Mesodermal cell (in vitro differentiated cells): ENCODE results near the gene NEK6.

Source experiments
- H3K27ac ChIP-seq: 2 replicates; pipeline ENCODE4 v1.7.0; 2013; ENCODE audit warnings: mild to moderate bottlenecking, low read depth, low read length, moderate library complexity; ENCODE audit not compliant: severe bottlenecking
- H3K36me3 ChIP-seq: 2 replicates; pipeline ENCODE4 v1.7.1; 2013; ENCODE audit warnings: mild to moderate bottlenecking, low read length, moderate library complexity; ENCODE audit not compliant: control insufficient read depth, insufficient read depth
- H3K4me1 ChIP-seq: one replicate; pipeline ENCODE4 v1.7.1; 2013; ENCODE audit warnings: mild to moderate bottlenecking, low read length; ENCODE audit not compliant: insufficient read depth, control insufficient read depth, poor library complexity, severe bottlenecking
- H3K4me3 ChIP-seq: 2 replicates; pipeline ENCODE4 v1.7.0; 2013; ENCODE audit warnings: low read length, control low read depth, mild to moderate bottlenecking; ENCODE audit not compliant: insufficient read depth, poor library complexity, severe bottlenecking; ENCODE audit errors: extremely low read depth
- H3K9me3 ChIP-seq: 2 replicates; pipeline ENCODE4 v1.7.1; 2013; ENCODE audit warnings: mild to moderate bottlenecking, low read length, moderate library complexity; ENCODE audit not compliant: control insufficient read depth
- WGBS, 2 experiments: methylation state at CpG; one replicate each; pipeline ENCODE4 v1.1.5; 2013; ENCODE audit warnings: missing lambda C conversion rate in 2 of 2; ENCODE audit not compliant: insufficient coverage in 2 of 2; 5-methylcytosine and 5-hydroxymethylcytosine counted together

Gene NEK6

DNA sequence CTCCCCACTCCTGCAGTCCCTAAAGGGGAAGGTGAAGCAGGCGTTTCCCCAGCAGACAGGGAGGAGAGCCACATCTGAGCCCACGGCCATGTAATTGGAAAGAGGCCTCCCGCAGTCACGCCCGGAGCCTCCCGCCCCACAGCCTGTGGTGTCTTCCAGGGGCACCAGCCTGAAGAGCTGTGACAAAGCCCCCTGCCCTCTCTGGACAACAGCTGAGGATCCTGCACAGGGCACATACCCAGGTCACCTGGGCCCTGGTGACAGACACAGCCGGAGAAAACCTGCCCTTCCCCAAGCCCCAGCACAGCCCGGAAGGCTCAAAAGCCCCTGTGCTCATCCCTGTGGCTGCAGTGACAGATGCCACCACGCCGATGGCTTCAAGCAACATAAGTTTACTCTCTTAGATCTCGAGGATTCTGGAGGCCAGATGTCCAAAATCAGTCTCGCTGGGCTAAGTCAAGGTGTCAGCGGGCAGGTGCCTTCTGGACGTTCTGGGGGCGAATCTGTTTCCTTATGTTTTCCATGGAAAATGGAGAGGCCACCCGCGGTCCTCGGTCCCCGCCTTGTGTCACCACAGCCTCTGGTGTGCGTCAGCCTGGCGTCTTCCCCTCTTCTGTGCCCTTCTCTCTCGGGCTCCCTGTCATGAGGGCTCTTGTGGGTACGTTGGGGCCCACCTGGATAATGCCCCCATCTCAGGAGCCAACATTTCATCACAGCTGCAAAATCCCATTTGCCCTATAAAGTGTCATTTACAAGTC is 86.0 kb downstream of the NEK6 start:
- no peak overlapping the region for H3K4me3 ChIP-seq
- H3K36me3 ChIP-seq = peaks cover 39% of the 10 kb centered on the region
- no peak overlapping the region for H3K27ac ChIP-seq
- no peaks in the 10 kb centered on the region for H3K9me3 ChIP-seq
- H3K4me1 ChIP-seq = peaks cover 14% of the 10 kb centered on the region
- WGBS, 2 experiments = 89 to 92% methylated on average over 17 to 22 of the region's 23 CpGs

DNA sequence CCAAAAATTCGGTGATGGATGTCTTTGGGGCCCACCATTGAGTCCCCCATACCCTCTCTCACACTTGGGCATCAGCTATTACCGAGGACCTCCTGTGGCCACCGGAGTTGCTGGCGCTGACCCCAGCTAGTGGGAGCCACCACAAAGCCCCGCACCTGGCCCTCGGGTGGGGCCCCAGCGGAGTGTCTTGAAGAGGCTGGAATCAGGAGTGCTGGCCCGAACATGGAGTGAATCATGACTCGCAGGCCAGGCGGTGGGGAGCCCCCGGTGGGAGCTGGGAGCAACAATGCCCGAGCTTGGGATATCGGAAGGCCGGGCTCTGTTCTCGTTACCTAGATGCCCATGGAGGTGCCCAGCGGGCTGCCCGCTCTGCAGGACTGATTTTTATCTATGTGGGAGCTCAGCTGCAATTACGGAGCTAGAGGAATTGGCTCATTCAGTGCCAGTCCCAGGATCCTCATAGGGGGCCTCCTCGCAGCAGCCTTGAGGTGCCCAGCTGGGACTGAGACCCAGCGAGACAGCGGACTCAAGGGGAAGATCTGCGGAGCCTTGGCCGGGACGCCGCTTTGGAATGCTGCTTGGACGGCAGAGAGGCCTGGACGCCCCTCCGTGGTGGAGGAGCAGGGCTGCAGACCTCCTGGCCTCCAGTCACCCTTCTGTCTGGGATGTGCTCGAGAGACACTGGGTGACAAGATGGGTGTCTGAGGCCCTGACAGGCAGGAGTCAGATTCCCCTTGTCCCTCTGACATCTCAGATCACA is 86.7 kb downstream of the NEK6 start:
- Histone ChIP-seq H3K9me3 (no peaks in the 10 kb centered on the region), H3K36me3 (peaks cover 42% of the 10 kb centered on the region), H3K4me1 (peaks cover 14% of the 10 kb centered on the region), H3K27ac (no peak overlapping the region), H3K4me3 (no peak overlapping the region)
- WGBS, 2 experiments = 94 to 97% methylated on average over 28 to 29 of the region's 29 CpGs

GRCh38 chr9:124345063-124345462 is 87.3 kb downstream of the NEK6 start:
- no peak overlapping the region for H3K4me3 ChIP-seq
- H3K36me3 ChIP-seq = peaks cover 46% of the 10 kb centered on the region
- no peak overlapping the region for H3K27ac ChIP-seq
- no peaks in the 10 kb centered on the region for H3K9me3 ChIP-seq
- H3K4me1 ChIP-seq = peaks cover 14% of the 10 kb centered on the region
- WGBS, 2 experiments = 93 to 94% methylated on average over 12 of the region's 14 CpGs

DNA sequence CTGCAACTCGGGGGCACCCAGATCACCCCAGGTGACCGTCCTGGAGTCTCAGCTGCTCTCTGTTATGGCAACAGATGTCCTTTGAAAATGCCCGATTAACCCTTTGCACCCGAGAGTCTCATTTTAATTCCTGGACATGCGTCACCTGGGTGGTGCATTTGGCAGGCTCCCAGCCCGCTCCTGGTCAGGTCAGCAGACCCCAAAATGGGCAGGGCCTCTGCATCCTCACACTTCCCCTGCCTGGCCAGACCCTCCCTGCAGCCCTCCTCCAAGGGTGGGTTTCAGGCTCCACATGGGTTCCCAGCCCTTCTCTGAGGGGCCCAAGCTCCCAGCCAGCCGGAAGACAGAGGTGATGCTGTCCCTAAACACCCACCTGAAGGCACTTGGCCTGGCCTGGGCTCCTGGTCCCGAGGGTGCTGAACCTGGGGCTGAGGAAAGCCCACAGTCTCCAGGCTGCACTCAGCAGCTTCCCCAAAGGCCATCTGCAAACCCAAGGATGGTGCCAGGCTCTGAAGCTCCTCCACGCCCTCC is 88.1 kb downstream of the NEK6 start:
- H3K4me1 ChIP-seq = peaks cover 14% of the 10 kb centered on the region
- no peak overlapping the region for H3K4me3 ChIP-seq
- H3K27ac ChIP-seq = no peak overlapping the region
- H3K36me3 ChIP-seq = peaks cover 50% of the 10 kb centered on the region
- no peaks in the 10 kb centered on the region for H3K9me3 ChIP-seq
- 94 to 95% methylated on average over 9 of the region's 9 CpGs for WGBS, 2 experiments

GRCh38 chr9:124346347-124347163 is 88.8 kb downstream of the NEK6 start:
- 91 to 93% methylated on average over 28 of the region's 34 CpGs for WGBS, 2 experiments
- Histone ChIP-seq H3K4me1 (peaks cover 13% of the 10 kb centered on the region), H3K4me3 (no peak overlapping the region), H3K9me3 (no peaks in the 10 kb centered on the region), H3K27ac (no peak overlapping the region), H3K36me3 (peaks cover 57% of the 10 kb centered on the region)

GRCh38 chr9:124347206-124347967 is 89.6 kb downstream of the NEK6 start:
- WGBS, 2 experiments = 95 to 96% methylated on average over 23 to 24 of the region's 26 CpGs
- Histone ChIP-seq H3K4me3 (no peak overlapping the region), H3K27ac (no peak overlapping the region), H3K9me3 (no peaks in the 10 kb centered on the region), H3K36me3 (peaks cover 63% of the 10 kb centered on the region), H3K4me1 (peaks cover 6% of the 10 kb centered on the region)

DNA sequence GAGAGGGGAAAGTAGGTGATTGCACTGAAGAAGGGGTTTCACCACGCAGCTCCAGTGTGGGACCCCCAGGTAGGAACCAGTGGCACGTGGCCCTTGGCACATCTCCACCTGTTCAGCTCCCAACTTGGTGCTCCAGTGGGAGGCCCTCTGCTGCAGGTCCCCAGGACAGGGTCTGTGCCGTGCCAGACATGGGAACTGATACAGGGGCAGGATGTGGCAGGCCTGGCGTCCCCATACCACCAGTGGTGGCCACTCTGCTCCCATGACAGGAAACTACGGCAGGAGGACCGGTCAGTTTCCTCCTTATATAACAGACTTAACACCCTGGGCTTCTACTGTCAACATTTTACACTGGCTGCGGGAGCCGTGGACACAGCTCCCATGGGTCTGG is 90.2 kb downstream of the NEK6 start:
- WGBS, 2 experiments = 95 to 96% methylated on average over 5 to 6 of the region's 8 CpGs
- H3K36me3 ChIP-seq = peaks cover 68% of the 10 kb centered on the region

GRCh38 chr9:124348363-124348762 is 90.6 kb downstream of the NEK6 start:
- H3K36me3 ChIP-seq = peaks cover 72% of the 10 kb centered on the region
- no peaks in the 10 kb centered on the region for H3K9me3 ChIP-seq
- no peak overlapping the region for H3K4me3 ChIP-seq
- H3K4me1 ChIP-seq = no peaks in the 10 kb centered on the region
- WGBS, 2 experiments = 100% methylated on average over 1 to 3 of the region's 3 CpGs
- no peak overlapping the region for H3K27ac ChIP-seq

More for the DNA sequence above, 90.2 kb downstream of the NEK6 start:
- peaks cover 2% of the 10 kb centered on the region for H3K4me1 ChIP-seq
- no peak overlapping the region for H3K27ac ChIP-seq
- H3K9me3 ChIP-seq = no peaks in the 10 kb centered on the region
- no peak overlapping the region for H3K4me3 ChIP-seq

- H3K36me3 ChIP-seq = peaks cover 74% of the 10 kb centered on the region
- WGBS, 2 experiments = 97 to 98% methylated on average over 9 to 12 of the region's 12 CpGs
- H3K4me3 ChIP-seq = no peak overlapping the region
- no peaks in the 10 kb centered on the region for H3K4me1 ChIP-seq
- H3K9me3 ChIP-seq = no peaks in the 10 kb centered on the region
- H3K27ac ChIP-seq = no peak overlapping the region
These were observed 91.1 kb downstream of the NEK6 start for GRCh38 chr9:124348831-124349230.

DNA sequence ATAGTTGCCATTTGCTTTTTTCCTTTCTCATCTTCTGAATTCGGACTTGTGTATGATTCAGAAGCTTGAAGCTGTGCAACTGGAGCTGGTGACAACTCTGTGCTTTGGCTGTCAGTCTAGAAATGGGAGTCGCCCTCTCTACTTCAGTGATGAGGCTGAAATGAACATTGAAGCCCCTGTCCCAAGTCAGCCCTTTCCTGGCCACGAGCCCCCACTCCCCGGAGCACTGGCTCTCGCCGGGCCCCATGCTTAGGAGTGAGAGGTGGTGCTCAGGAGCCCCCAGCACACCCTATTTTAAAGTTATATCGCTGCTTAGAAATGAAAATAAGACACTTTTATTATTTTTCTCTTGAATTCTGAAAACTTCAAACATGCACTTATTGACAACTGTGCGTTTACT is 91.5 kb downstream of the NEK6 start:
- no peak overlapping the region for H3K27ac ChIP-seq
- H3K4me1 ChIP-seq = no peaks in the 10 kb centered on the region
- H3K4me3 ChIP-seq = no peak overlapping the region
- H3K36me3 ChIP-seq = peaks cover 74% of the 10 kb centered on the region
- H3K9me3 ChIP-seq = no peaks in the 10 kb centered on the region
- WGBS, 2 experiments = 95 to 97% methylated on average over 6 to 7 of the region's 8 CpGs
